GM18951 (cell line): Measurements from ENCODE around the gene RPS27.
"Not testable (repeated sequence)": the region's sequence is repeated elsewhere in the genome, so short reads cannot be mapped to it uniquely, and the experiment has no call there.

Source experiments
- POLR2A ChIP-seq: IDR thresholded peaks from 4 replicates; pipeline ENCODE4 v1.6.1; 2011; ENCODE audit warnings: mild to moderate bottlenecking; ENCODE audit not compliant: insufficient read length, insufficient read depth; ENCODE audit errors: extremely low read depth
- in situ Hi-C: fragments of 300-500 bp; cut with MboI; formaldehyde crosslinking; loops from one replicate; pipeline ENCODE4 v1.12.0; 2022; ENCODE audit warnings: low sequenced_read_pairs, mixed read lengths, inconsistent platforms; ENCODE audit not compliant: unreplicated experiment

The RPS27 gene

DNA sequence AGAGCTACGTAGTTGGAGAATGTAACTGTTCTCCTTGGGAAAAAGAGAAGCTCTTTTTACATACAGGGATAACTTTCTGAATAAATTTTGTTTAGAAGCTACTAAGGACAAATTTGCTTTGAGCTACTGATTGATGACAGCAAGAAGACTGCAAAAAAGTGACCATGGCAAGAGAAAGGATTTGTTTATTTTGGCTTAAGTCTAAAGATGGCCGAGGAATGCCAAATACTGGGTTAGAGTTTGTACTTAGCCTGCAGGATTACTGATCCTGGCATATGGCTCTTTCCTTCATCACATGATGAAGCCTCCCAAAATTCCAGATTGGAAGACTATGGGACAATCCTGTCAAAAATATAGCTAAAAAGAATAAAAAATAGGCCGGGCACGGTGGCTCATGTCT lies 28.7 kb downstream of the RPS27 start:
- in situ Hi-C loops = no loop called here
- TF ChIP-seq POLR2A = no peak

DNA sequence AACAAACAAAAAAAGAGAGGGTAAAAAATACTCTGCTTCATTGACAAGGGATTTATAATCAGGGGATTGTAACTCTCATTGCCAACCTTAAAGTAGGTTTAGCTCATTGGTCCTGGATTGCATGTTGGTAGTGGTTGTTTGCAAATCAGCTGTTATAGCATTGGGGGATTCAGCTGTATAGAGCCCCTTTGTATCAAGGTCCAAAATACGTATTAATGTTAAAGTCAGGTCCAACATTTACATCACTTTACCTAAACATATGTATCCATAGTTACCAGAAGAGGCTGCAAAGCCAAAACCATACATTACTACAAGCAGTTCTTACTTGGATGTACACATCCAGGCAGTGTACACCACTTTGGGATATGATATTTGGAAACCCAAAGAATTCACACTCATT lies 29.4 kb downstream of the RPS27 start:
- no peak for TF ChIP-seq POLR2A
- in situ Hi-C loops = no loop called here

DNA sequence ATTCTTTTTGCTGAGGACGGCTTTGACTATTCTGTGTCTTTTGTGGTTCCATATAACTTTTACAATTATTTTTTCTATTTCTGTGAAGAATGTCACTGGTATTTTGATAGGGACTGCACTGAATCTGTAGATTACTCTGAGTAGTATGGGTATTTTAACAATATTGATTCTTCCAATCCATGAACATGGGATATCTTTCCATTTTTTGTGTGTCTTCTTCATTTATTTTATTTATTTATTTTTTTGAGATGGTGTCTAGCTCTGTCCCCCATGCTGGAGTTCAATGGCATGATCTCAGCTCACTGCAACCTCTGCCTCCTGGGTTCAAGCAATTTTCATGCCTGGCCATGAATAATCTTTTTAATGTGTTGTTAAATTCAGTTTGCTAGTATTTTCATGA lies 43.1 kb downstream of the RPS27 start:
- in situ Hi-C loops = not testable (repeated sequence)
